Testis (tissue), 2 donors: Measurements from ENCODE around the gene EFNB2.

Experiments used
- POLR2A ChIP-seq: fragments of 450-650 bp; IDR thresholded peaks from one replicate; pipeline ENCODE4 v1.6.1; 2017; ENCODE audit warnings: antibody characterized with exemption, mild to moderate bottlenecking, moderate library complexity
- TF ChIP-seq, protein P1 (sequence below), 3 experiments: fragments of 450-650 bp in 2 of 3; fragments of 200-600 bp in 1 of 3; sonication (generic) in 1 of 3; IDR thresholded peaks; one replicate each; pipeline ENCODE4 v1.5.1; 2016 to 2019; ENCODE audit warnings: antibody characterized with exemption in 3 of 3, mild to moderate bottlenecking in 2 of 3, moderate library complexity in 1 of 3

DNA sequence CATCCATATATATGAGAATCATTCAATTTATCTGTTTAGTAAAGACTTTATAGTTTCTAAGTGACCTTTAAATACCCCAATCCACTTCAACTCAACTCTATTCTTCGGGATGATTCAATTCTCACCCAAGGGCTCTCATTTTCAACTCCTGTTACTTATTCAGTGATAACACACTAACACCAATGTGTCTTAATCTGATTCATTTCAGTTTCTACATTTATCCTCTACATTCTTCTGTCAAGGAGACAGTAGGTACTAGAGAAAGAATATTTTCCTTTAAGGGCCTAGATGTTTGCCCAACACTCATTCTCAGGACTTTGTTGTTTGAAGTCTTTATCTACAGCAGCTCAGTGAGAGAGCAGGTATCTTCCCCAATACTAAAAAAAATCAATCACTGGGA lies 25.4 kb upstream of the EFNB2 start:
- TF ChIP-seq, protein P1, sequence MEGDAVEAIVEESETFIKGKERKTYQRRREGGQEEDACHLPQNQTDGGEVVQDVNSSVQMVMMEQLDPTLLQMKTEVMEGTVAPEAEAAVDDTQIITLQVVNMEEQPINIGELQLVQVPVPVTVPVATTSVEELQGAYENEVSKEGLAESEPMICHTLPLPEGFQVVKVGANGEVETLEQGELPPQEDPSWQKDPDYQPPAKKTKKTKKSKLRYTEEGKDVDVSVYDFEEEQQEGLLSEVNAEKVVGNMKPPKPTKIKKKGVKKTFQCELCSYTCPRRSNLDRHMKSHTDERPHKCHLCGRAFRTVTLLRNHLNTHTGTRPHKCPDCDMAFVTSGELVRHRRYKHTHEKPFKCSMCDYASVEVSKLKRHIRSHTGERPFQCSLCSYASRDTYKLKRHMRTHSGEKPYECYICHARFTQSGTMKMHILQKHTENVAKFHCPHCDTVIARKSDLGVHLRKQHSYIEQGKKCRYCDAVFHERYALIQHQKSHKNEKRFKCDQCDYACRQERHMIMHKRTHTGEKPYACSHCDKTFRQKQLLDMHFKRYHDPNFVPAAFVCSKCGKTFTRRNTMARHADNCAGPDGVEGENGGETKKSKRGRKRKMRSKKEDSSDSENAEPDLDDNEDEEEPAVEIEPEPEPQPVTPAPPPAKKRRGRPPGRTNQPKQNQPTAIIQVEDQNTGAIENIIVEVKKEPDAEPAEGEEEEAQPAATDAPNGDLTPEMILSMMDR (IDR thresholded peaks at IDR 0.05), result no peak
- TF ChIP-seq POLR2A, result no peak
